IgD-negative memory B cell (primary cell): ENCODE results near the gene LINGO3. TPM values are rescaled to one million over a fixed set of nuclear protein-coding genes. Genes with fewer than 3 reads are reported as not detected.

Source experiments
- H3K27ac Mint-ChIP-seq, 3 donors: one replicate each; pipeline ENCODE4 v1.8.0; 2020 to 2022; ENCODE audit warnings: mild to moderate bottlenecking in 3 of 3, mixed read lengths in 3 of 3, moderate library complexity in 1 of 3
- H3K27me3 Mint-ChIP-seq: one replicate; pipeline ENCODE4 v1.8.0; 2021; ENCODE audit warnings: mixed read lengths
- H3K36me3 Mint-ChIP-seq: one replicate; pipeline ENCODE4 v1.8.0; 2020; ENCODE audit warnings: mild to moderate bottlenecking, mixed read lengths
- H3K4me1 Mint-ChIP-seq, 3 donors: one replicate each; pipeline ENCODE4 v1.8.0; 2020 to 2022; ENCODE audit warnings: mixed read lengths in 3 of 3, mild to moderate bottlenecking in 1 of 3
- H3K4me3 Mint-ChIP-seq, 4 donors: one replicate each; pipeline ENCODE4 v1.8.0; 2020 to 2022; ENCODE audit warnings: mild to moderate bottlenecking in 4 of 4, mixed read lengths in 4 of 4, moderate library complexity in 3 of 4
- H3K9me3 Mint-ChIP-seq, 3 donors: one replicate each; pipeline ENCODE4 v1.8.0; 2020 to 2021; ENCODE audit warnings: mixed read lengths in 3 of 3, mild to moderate bottlenecking in 1 of 3
- polyA plus RNA-seq: library from polyadenylated mRNA; unstranded; fragments of 300-500 nt; fragmentation: Illumina TruSeq; gene quantifications from one replicate; pipeline ENCODE4 v1.2.3, GENCODE V29; 2021

Gene LINGO3
- polyA plus RNA-seq, 1 donor from 2014 or later = 14.7 TPM

- no peaks in the 10 kb centered on the region for H3K9me3 Mint-ChIP-seq
- H3K4me1 Mint-ChIP-seq = peaks cover 19 to 31% (median 29%) of the 10 kb centered on the region in 3 donors
- no peaks in the 10 kb centered on the region for H3K27me3 Mint-ChIP-seq
- peaks cover 10% of the 10 kb centered on the region for H3K36me3 Mint-ChIP-seq
- H3K4me3 Mint-ChIP-seq = peak overlapping the region; percentile 91 to 99 (median 98)
- peak overlapping the region; percentile 13 to 100 (median 26) for H3K27ac Mint-ChIP-seq
These were observed 39.5 kb downstream of the LINGO3 start for GRCh38 chr19:2268480-2268830.

GRCh38 chr19:2266183-2266993 lies 41.6 kb downstream of the LINGO3 start:
- H3K27me3 Mint-ChIP-seq = no peaks in the 10 kb centered on the region
- H3K4me3 Mint-ChIP-seq = peak overlapping the region; percentile 41 to 98 (median 84)
- peaks cover 3% of the 10 kb centered on the region for H3K36me3 Mint-ChIP-seq
- H3K9me3 Mint-ChIP-seq = no peaks in the 10 kb centered on the region
- H3K27ac Mint-ChIP-seq = peak overlapping the region; percentile 53 to 98 (median 95)
- peaks cover 13 to 20% (median 19%) of the 10 kb centered on the region in 3 donors for H3K4me1 Mint-ChIP-seq

GRCh38 chr19:2261438-2262172 lies 46.3 kb downstream of the LINGO3 start:
- peaks cover 0 to 2% (median 0%) of the 10 kb centered on the region in 3 donors for H3K9me3 Mint-ChIP-seq
- peaks cover 25 to 32% (median 29%) of the 10 kb centered on the region in 3 donors for H3K4me1 Mint-ChIP-seq
- H3K4me3 Mint-ChIP-seq = peak overlapping the region in 2 of 4 donors; percentile 24 to 65
- H3K27ac Mint-ChIP-seq = peak overlapping the region in 2 of 3 donors; percentile 46 to 99
- H3K27me3 Mint-ChIP-seq = no peaks in the 10 kb centered on the region
- H3K36me3 Mint-ChIP-seq = peaks cover 4% of the 10 kb centered on the region

GRCh38 chr19:2260341-2260805 lies 47.6 kb downstream of the LINGO3 start:
- H3K27ac Mint-ChIP-seq = peak overlapping the region; percentile 77 to 95 (median 94)
- peaks cover 24 to 32% (median 31%) of the 10 kb centered on the region in 3 donors for H3K4me1 Mint-ChIP-seq
- H3K4me3 Mint-ChIP-seq = peak overlapping the region; percentile 80 to 89 (median 80)
- H3K9me3 Mint-ChIP-seq = peaks cover 0 to 2% (median 0%) of the 10 kb centered on the region in 3 donors
- peaks cover 4% of the 10 kb centered on the region for H3K36me3 Mint-ChIP-seq
- H3K27me3 Mint-ChIP-seq = no peaks in the 10 kb centered on the region

- peak overlapping the region in 3 of 4 donors; percentile 38 to 91 (median 70) for H3K4me3 Mint-ChIP-seq
- peaks cover 0 to 2% (median 0%) of the 10 kb centered on the region in 3 donors for H3K9me3 Mint-ChIP-seq
- no peaks in the 10 kb centered on the region for H3K27me3 Mint-ChIP-seq
- H3K36me3 Mint-ChIP-seq = peaks cover 4% of the 10 kb centered on the region
- H3K27ac Mint-ChIP-seq = peak overlapping the region; percentile 77 to 95 (median 94)
- H3K4me1 Mint-ChIP-seq = peaks cover 22 to 29% (median 28%) of the 10 kb centered on the region in 3 donors
These were observed 48.6 kb downstream of the LINGO3 start for GRCh38 chr19:2259336-2259735.

Other genes starting within 250 kb of the LINGO3 start
- 136 TPM for gene MOB3A, start 211.8 kb downstream of the LINGO3 start, polyA plus RNA-seq
- 0.83 TPM for gene IZUMO4, start 211.2 kb downstream of the LINGO3 start, polyA plus RNA-seq
- 23.7 TPM for gene AP3D1, start 156.6 kb downstream of the LINGO3 start, polyA plus RNA-seq
- 2.7 TPM for gene DOT1L, start 144.2 kb downstream of the LINGO3 start, polyA plus RNA-seq
- gene PLEKHJ1, start 71.8 kb downstream of the LINGO3 start, polyA plus RNA-seq = 163 TPM
- 37.8 TPM for gene SF3A2, start 71.3 kb downstream of the LINGO3 start, polyA plus RNA-seq
- 0.15 TPM for gene AMH, start 58.8 kb downstream of the LINGO3 start, polyA plus RNA-seq
- 4.3 TPM for gene JSRP1, start 51.7 kb downstream of the LINGO3 start, polyA plus RNA-seq
- gene PEAK3, start 26.0 kb downstream of the LINGO3 start, polyA plus RNA-seq = 0.26 TPM
- gene LSM7, start 20.4 kb upstream of the LINGO3 start, polyA plus RNA-seq = 308 TPM
- gene SPPL2B, start 20.5 kb upstream of the LINGO3 start, polyA plus RNA-seq = 20.8 TPM
- not detected for gene TMPRSS9, start 52.1 kb upstream of the LINGO3 start, polyA plus RNA-seq
- 69.1 TPM for gene TIMM13, start 119.4 kb upstream of the LINGO3 start, polyA plus RNA-seq
- gene LMNB2, start 148.8 kb upstream of the LINGO3 start, polyA plus RNA-seq = 4.6 TPM
- 98.0 TPM for gene GADD45B, start 168.0 kb upstream of the LINGO3 start, polyA plus RNA-seq